Kidney (tissue), 14 donors: ENCODE measurements around the gene REXO5. TPM values are rescaled to one million over a fixed set of nuclear protein-coding genes. Genes with fewer than 3 reads are reported as not detected.

ENCODE experiments used
- DNase-seq, 5 donors: peaks; one replicate each; pipeline ENCODE4 v3.0.0-alpha.2; 2013 to 2020
- FAIRE-seq: peaks from 2 replicates; lab custom pipeline; 2012; peaks lifted over from hg19 to GRCh38; lab: Jason Lieb, UNC
- H3K27ac ChIP-seq, 2 donors: one replicate each; pipeline ENCODE4 v1.7.0; 2013; ENCODE audit warnings: low read depth in 2 of 2, low read length in 2 of 2, inconsistent platforms in 1 of 2
- H3K27me3 ChIP-seq: one replicate; pipeline ENCODE4 v1.7.1; 2013; ENCODE audit warnings: low read length, inconsistent platforms; ENCODE audit not compliant: control insufficient read depth, insufficient read depth
- H3K36me3 ChIP-seq, 3 donors: one replicate each; pipeline versions ENCODE4 v1.7.0 to v1.7.1; 2013; ENCODE audit warnings: low read length in 3 of 3, control low read depth in 1 of 3, inconsistent platforms in 1 of 3; ENCODE audit not compliant: insufficient read depth in 3 of 3, control insufficient read depth in 2 of 3
- H3K4me1 ChIP-seq, 3 donors: one replicate each; pipeline versions ENCODE4 v1.7.0 to v1.7.1; 2013; ENCODE audit warnings: low read length in 3 of 3, inconsistent platforms in 1 of 3, low read depth in 1 of 3; ENCODE audit not compliant: control insufficient read depth in 2 of 3, insufficient read depth in 2 of 3
- H3K4me3 ChIP-seq, 3 donors: one replicate each; pipeline versions ENCODE4 v1.7.0 to v1.8.1; 2013; ENCODE audit warnings: low read length in 3 of 3, control low read depth in 1 of 3, inconsistent platforms in 1 of 3
- H3K9ac ChIP-seq, 3 donors: one replicate each; pipeline versions ENCODE4 v1.7.0 to v1.7.1; 2013; ENCODE audit warnings: low read length in 3 of 3, control low read depth in 1 of 3, inconsistent platforms in 1 of 3
- H3K9me3 ChIP-seq, 3 donors: one replicate each; pipeline versions ENCODE4 v1.7.0 to v1.7.1; 2013; ENCODE audit warnings: low read length in 3 of 3, control low read depth in 1 of 3, inconsistent platforms in 1 of 3; ENCODE audit not compliant: control insufficient read depth in 2 of 3, insufficient read depth in 1 of 3
- intact Hi-C: fragments of 100-400 bp; cut with DNase I; formaldehyde crosslinking; loops from one replicate; pipeline ENCODE4 v1.11.1; 2022
- polyA plus RNA-seq: library from polyadenylated mRNA; stranded (reverse); fragments of 350-450 nt; fragmentation: Illumina TruSeq; extraction: RNeasy Lipid Tissue Mini Kit (QIAGEN cat#74804); gene quantifications from one replicate; pipeline ENCODE4 v1.2.3, GENCODE V29; 2014; ENCODE audit warnings: low read depth, low replicate concordance; ENCODE audit not compliant: insufficient read depth
- total RNA-seq: library from RNA; stranded (reverse); fragmentation: NEBNext Ultra II Directional; extraction: Animal tissue kit (Norgen Biotek cat#: 25700); gene quantifications from one replicate; pipeline ENCODE4 v1.2.1, GENCODE V29; 2021
- TF ChIP-seq, protein P1 (sequence below): IDR thresholded peaks from 3 replicates; pipeline ENCODE4 v1.5.1; 2012; ENCODE audit warnings: mild to moderate bottlenecking, moderate library complexity, borderline replicate concordance; ENCODE audit not compliant: insufficient read depth; ENCODE audit errors: extremely low read depth
- donor health status: control.
- donor health status: control.
- donor health status: control.
- donor health status: control.
- donor health status: control.
- donor health status: DM: yes; HTN: yes; CAD: no.
- donor health status: Normal renal cell carcinoma (clear cell type).

Gene REXO5
- total and polyA plus RNA-seq, 2 donors from 2014 or later = 1.6 to 2.1 TPM

DNA sequence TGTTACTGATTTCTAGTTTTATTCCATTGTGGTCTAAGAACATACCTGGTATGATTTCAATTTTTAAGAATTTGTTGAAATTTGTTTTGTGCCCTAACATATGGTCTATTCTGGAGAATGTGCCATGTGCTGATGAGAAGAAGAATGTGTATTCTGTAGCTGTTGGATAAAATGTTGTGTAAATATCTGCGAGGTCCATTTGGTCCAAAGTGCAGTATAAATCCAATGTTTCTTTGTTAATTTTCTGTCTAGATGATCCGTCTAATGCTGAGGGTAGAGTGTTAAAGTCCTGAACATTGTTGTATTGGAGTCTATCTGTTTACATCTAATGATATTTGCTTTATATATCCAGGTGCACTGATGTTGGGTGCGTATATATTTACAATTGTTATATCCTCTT, 32.6 kb upstream of the REXO5 start:
- intact Hi-C loops = no loop called here
- H3K27me3 ChIP-seq = no peaks in the 10 kb centered on the region
- no peak overlapping the region for H3K9ac ChIP-seq
- H3K4me1 ChIP-seq = no peaks in the 10 kb centered on the region
- H3K9me3 ChIP-seq = no peaks in the 10 kb centered on the region
- TF ChIP-seq, protein P1, sequence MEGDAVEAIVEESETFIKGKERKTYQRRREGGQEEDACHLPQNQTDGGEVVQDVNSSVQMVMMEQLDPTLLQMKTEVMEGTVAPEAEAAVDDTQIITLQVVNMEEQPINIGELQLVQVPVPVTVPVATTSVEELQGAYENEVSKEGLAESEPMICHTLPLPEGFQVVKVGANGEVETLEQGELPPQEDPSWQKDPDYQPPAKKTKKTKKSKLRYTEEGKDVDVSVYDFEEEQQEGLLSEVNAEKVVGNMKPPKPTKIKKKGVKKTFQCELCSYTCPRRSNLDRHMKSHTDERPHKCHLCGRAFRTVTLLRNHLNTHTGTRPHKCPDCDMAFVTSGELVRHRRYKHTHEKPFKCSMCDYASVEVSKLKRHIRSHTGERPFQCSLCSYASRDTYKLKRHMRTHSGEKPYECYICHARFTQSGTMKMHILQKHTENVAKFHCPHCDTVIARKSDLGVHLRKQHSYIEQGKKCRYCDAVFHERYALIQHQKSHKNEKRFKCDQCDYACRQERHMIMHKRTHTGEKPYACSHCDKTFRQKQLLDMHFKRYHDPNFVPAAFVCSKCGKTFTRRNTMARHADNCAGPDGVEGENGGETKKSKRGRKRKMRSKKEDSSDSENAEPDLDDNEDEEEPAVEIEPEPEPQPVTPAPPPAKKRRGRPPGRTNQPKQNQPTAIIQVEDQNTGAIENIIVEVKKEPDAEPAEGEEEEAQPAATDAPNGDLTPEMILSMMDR = no peak
- H3K36me3 ChIP-seq = peaks cover 0 to 27% (median 4%) of the 10 kb centered on the region in 3 donors
- no peak overlapping the region for H3K27ac ChIP-seq
- FAIRE-seq (no peak), DNase-seq (no peak)
- H3K4me3 ChIP-seq = no peak overlapping the region

DNA sequence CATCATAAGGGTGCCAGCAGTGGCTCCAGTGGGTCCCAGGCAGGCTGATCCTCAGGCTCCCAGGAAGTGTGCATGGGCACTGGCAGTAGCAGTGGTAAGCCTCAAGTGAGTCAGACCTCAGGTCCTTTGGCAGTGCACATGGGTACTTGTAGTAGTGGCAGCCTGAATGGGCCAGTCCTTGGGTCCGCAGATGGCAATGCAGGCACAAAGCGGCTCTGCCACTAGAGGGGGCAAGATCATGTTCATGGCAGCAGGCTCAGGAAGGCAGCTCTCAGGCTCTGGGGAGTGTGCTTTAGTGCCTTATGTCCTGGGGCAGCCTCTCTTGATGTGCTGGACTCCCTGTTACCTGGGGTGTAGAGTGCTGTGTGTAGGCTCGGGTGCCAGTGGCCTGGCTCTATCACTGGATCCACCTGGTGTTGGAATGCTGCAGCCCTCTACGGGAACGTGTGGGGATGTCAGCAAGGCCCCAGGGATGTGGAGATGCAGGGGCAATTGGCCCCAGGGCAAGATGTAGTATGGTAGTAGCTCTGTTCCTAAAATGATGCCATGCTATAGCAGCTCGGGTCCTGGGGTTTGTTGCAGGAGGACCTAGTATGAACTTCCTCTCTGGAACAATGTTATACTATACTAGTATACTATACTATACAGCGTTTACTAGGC, 31.5 kb upstream of the REXO5 start:
- intact Hi-C loops = no loop called here
- Histone ChIP-seq H3K9me3 (no peaks in the 10 kb centered on the region), H3K27me3 (no peaks in the 10 kb centered on the region), H3K36me3 (peaks cover 0 to 27% (median 4%) of the 10 kb centered on the region in 3 donors), H3K4me1 (no peaks in the 10 kb centered on the region), H3K4me3 (no peak overlapping the region), H3K9ac (no peak overlapping the region), H3K27ac (no peak overlapping the region)
- FAIRE-seq = no peak
- DNase-seq = peak; percentile 29 to 75 (median 46)
- TF ChIP-seq, protein P1 = peak; percentile 64

DNA sequence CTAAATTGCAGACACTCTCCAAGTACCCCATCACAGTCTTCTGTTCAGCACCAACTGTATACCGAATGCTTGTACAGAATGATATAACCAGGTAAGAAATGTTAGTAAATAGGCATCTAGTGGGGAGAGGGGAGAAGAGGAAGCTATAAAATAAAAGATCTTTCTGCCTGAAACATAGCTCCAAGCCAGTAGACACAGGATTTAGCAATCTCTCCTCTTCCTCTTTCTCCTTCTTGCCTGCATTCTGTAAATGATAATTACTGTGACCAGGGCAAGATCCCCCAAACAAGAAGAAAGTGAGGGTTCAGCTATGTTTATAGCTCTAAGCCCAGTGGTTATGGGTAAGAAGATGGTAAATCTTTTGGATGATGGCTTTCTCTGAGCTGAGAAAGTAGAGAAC, 24.6 kb upstream of the REXO5 start:
- Histone ChIP-seq H3K9ac (no peak overlapping the region), H3K4me1 (no peaks in the 10 kb centered on the region), H3K27me3 (no peaks in the 10 kb centered on the region), H3K4me3 (no peak overlapping the region), H3K9me3 (no peaks in the 10 kb centered on the region), H3K36me3 (peaks cover 2 to 31% (median 4%) of the 10 kb centered on the region in 3 donors), H3K27ac (no peak overlapping the region)
- intact Hi-C loops = no loop called here
- DNase-seq (no peak), FAIRE-seq (no peak)
- TF ChIP-seq, protein P1 = no peak
